NCI-H460 (cell line): ENCODE measurements around the gene CHIC2. TPM values are rescaled to one million over a fixed set of nuclear protein-coding genes. Genes with fewer than 3 reads are reported as not detected.
"Not testable (repeated sequence)": the region's sequence is repeated elsewhere in the genome, so short reads cannot be mapped to it uniquely, and the experiment has no call there.

Experiments
- DNase-seq: peaks from one replicate; pipeline ENCODE4 v3.0.0-alpha.2; 2016; ENCODE audit warnings: low read depth; ENCODE audit errors: extremely low read depth
- polyA plus RNA-seq: library from polyadenylated mRNA; depleted of rRNA; stranded (reverse); fragments of >200 nt; gene quantifications from 2 replicates; pipeline ENCODE4 v1.2.3, GENCODE V29; 2014; cell fraction: nucleus; rRNA removed
- total RNA-seq: library from RNA; depleted of rRNA; stranded (reverse); fragments of >200 nt; shearing (Covaris generic); gene quantifications from 2 replicates; pipeline ENCODE4 v1.2.3, GENCODE V29; 2014; rRNA removed

The CHIC2 gene
- total RNA-seq: 22.2 and 22.3 TPM in 2 replicates
- 6.9 and 22.9 TPM in 2 replicates for polyA plus RNA-seq

- peak; percentile 85 for DNase-seq
Measured at GRCh38 chr4:54064317-54065111, at the start of gene CHIC2. Gene CHIC2 (minus strand): TSS chr4:54064605. CDS start chr4:54064300, 305 bp downstream.

DNA sequence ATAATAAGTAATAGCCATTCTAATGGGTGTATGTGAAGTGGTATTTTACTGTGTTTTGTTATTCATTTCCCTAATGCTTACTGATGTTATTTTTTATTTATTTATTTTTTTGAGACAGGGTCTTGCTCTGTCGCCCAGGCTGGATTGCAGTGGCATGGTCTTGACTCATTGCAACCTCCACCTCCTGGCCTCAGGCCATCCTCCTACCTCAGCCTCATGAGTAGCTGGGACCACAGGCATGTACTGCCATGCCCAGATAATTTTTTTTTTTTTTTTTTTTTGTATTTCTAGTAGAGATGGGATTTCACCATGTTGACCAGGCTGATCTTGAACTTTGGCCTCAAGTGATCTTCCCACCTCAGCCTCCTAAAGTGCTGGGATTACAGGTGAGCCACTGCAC is 48.8 kb upstream of the CHIC2 start:
- DNase-seq: not testable (repeated sequence)

GRCh38 chr4:54110019-54110416 is 45.6 kb upstream of the CHIC2 start:
- no peak for DNase-seq

DNA sequence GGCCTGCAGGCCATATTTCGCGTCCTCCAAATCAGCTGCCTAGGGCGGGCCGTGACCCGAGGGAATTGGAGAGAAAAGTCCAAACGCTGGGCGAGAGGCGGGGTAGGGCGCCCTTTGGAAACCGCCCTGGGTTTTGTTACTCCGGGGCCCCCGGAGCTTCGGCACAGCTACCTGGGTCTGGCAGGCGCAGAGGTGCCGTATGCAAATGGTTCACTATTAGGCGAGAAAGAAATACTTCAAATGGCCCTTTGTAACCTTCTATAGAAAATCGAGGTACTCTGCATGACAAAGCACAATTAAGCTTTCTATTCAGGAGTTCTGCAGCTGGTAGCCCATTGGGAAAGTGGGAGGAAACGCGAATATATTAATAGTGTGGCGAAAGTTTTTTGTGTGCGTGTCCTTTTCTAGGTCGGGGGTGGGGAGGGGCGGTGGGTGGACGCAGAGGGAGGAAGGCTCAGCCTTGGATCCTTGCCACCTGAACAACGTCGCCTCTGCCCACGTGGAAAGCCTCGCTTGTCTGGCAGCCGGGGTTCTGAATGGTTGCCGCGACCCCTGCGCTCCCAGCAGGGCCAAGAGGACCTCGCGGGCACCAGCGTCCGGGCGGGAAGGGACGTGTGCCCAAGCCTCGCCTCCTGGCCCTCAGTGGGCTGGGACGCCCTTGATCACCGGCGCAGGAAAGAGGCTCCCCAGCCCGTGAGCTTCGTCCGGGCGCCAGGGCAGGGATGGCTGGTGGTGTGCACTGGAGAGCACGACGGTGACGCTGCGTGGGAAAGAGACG is 45.0 kb upstream of the CHIC2 start:
- no peak for DNase-seq

DNA sequence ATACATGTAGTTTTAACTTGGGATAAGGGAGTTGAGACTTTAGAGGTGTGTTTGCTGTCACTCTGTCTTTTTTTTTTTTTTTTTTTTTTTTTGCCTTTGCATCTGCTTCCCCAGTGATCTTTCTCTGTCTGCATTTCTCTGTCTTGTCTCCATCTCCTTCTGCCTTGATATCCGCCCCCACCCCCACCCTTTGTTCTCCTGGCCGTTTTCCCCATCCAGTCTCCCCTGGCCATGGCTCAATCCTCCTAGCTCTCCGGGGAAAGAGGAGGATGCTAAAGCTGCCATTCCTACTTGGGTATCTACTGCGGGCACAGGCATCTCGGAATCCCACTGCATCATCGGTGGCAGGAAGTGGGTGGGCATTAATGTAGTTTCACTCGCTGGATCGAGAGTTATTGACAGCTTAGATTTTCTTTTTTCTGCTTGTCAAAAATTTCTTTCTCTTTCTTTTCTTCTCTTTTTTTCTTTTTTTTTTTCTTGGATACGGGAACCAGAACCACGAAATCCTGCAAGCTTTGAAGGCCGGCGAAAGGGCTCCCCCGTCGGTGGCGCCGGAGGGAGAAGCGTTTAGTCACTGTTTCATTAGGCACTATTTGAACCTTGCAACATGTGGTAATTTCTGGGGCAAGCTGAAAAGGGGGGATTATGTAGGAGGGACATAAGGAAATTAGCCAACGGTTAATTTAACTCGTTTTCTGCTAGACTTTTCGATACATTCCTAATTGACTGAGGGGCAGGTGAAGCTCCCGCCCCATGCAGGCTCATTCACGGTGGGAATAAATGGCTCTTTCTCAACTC is 43.7 kb upstream of the CHIC2 start:
- DNase-seq: no peak

- DNase-seq: no peak
Measured at GRCh38 chr4:54104907-54105306, 40.5 kb upstream of the CHIC2 start.

GRCh38 chr4:54103190-54103574 is 38.8 kb upstream of the CHIC2 start:
- no peak for DNase-seq

DNA sequence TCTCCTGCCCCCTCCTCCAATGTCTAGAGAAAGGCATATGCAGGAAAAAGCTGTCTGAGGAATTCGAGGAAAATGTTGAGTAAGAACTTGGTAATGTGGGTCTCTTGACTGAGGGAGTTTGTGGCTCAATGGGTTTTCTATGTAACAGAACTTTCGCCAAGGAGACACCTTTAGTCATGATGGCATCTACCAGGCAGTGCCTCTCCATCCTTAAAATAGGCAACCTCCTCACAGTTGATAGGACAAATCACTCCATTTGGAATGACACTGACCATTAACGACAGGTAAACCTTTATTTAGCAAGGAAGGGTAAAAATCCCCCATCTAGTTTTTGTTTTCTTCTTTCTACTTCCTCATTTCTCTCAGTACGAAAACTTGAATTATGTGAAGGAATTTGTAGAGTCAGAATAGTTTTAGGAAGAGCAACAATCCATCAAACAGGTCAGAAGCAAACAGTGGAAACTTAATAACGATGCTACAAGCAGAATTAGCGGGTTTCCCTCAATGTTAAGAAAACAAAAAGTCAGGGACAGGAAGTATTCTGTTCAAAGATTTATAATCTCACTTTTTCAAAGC is 38.2 kb upstream of the CHIC2 start:
- DNase-seq: no peak

DNA sequence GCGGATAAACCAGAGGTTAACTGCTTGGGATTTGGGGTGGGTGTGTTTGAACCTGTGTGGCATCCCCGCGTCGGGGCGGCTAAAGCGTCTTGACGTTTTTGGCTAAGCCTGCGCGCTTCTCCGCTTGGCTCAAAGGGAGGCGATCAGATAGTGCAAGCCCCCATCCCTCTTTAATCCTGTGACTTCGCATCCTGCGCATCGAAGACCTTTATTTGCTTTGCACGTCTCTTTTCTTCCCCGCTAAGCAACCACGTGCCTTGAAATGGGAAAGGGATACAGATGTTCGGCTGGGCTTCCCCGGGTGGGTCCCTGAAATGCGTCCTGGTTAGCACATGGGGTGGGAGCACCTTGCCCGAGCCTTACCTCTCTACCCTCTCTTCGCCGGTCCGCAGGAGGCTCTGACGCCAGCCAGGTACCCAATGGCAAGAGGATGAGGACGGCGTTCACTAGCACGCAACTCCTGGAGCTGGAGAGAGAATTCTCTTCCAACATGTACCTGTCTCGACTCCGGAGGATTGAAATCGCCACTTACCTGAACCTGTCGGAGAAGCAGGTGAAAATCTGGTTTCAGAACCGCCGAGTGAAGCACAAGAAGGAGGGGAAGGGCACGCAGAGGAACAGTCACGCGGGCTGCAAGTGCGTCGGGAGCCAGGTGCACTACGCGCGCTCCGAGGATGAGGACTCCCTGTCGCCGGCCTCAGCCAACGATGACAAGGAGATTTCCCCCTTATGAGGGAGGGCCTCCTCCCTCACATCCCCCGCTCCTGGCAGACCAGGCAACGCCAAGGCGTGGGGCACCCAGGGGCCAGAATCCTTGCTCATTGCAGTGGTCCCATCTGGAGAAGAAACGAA is 37.0 kb upstream of the CHIC2 start:
- no peak for DNase-seq

GRCh38 chr4:54100595-54101189 is 36.3 kb upstream of the CHIC2 start:
- DNase-seq: no peak

DNA sequence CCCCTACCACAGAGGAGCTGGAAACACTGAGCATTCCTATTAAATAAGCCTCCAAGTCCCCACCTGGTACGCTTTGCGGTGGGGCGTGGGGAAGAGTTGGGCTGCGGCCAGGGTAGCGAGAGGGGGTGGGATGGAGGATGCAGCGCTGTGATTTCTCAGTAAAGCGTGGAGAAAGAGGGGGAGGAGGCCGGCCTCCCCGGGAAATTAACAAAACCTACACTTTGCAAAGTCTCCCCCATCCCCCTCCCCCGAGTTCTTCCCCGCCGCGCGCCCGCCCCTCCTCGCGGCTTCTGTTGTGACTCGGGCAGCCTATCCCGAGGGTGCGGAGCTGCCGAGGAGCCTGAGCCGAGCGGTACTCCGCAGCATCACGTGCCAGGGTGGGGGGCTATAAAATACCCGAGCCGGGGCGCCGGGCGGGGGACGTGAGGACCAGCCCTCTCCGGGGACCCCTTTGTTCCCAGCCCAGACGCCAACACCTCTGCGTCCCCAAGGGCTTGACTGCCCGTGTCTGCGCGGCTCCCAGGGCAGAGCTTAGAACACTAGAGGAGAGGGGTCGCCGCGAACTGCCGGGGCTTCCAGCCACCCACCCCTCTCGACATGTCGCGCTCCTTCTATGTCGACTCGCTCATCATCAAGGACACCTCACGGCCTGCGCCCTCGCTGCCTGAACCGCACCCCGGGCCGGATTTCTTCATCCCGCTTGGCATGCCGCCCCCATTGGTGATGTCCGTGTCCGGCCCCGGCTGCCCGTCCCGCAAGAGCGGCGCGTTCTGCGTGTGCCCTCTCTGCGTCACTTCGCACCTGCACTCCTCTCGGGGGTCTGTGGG is 35.6 kb upstream of the CHIC2 start, which contains the start of gene GSX2:
Gene GSX2 (plus strand): TSS at position 416 of the 827 bp plus-strand sequence. CDS start 182 bp downstream, at position 598.
- DNase-seq: no peak

- DNase-seq: no peak
Measured at GRCh38 chr4:54099287-54099747, 34.9 kb upstream of the CHIC2 start.

GRCh38 chr4:54098375-54098774 is 34.0 kb upstream of the CHIC2 start:
- no peak for DNase-seq

DNA sequence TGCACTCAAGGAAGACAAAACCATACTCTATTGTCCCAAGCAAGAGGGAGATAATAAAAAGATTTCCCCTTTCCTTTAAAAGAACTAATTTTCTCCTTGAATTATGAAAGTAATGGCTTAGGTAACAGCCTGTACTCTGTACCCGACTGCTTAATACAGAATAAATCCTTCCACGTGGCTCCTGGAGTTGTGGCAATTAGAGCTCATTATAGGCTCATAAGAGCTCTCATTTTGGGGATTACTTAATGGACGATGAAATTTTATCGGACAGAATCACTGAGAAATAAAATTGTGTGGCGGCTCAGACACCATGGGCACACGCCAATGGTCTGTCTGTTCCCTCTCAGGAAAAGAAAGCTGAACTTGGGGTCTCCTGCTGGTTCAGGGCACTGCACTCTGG is 32.7 kb upstream of the CHIC2 start:
- DNase-seq: no peak

DNA sequence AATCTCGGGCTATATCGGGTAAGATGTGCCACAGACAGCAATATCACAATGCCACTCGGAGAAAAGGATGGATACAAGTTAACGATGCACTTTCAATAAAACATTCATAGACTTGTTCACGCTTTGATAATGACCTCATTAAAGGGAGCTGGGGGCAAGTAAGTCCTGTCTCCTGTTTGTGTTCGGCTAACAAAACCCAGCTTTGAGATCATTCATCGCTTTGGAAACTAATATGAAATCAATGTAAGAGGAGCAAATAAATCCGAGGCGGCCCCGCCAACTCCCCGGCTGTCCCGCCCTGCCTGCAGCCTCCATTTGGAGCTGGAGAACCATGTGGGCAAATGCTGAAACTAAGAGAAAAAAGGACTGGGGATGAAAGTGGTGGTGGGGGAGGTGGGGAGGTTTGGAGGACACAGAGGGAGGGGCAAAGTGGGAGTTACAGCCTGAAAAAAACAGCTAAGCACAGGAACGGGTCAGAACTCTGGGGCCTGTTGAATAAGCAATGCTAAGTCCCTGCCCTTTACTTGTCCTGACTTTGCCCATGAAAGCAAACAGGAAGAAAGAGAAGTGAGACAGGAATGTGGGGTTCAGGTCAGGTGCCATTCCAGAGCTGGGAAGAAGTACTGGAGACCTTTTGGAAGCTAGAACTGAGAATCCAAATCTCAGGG is 32.0 kb upstream of the CHIC2 start:
- DNase-seq: no peak

DNA sequence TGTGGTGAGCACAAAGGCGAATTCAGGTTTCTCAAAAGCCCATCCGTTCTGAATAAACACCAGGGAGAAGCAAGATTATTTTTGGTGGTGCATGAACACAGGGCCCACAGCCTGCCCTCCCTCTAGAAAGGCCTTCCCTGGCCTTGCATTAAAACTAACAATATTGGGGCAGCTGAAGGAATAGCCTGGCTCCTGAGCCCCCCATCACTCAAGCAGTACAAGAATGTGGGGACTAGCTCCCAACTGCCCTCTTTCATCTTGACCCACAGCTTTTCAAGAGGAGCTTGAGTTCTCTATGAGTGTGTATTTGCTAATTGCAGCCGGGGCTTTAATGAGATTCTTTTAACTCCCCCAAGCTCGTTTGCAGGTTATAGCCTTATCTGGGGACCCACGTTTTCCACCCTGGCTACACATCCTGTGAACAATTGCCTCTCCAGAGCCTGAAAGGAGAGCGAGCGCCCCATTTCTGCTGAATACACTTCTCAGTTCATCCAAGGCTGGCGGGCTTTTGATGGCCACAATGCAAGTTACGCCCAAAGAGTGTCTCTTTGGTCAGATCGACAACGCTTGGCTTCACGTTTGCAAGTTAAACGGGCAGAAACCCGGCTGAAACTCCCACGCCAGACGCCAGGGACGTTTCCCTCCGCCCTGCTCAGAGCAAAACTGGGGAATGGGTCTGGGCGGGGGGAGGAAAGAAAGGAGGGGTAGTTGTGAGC is 30.9 kb upstream of the CHIC2 start:
- DNase-seq: no peak

- no peak for DNase-seq
Measured at GRCh38 chr4:54094451-54094850, 30.0 kb upstream of the CHIC2 start.
